IPS DF 19.7 (cell line): ENCODE measurements around the gene RBM33.

Experiments used
- DNase-seq: peaks from one replicate; pipeline ENCODE4 v3.0.0-alpha.2; 2013; ENCODE audit warnings: low read depth, low spot score

Gene RBM33

DNA sequence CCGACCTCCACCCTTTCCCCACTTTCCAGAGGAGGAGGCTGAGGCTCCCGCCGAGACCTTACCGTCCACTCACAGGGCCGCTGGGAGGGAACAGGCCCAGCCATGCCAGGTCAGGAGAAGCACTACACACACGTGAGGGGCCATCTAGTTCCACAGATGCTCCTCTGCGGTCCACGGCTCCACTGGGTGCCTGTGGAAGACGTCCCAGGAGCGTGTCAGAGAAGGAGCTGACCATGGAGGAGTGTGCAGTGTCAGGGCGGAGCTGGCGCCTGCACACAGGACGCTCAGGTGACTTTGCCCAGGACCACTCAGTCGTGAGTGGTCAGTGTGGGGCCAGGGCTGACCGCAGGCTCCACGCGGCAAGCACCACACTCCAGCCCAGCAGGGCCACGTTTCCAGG lies 175.8 kb downstream of the RBM33 start:
- no peak for DNase-seq

- DNase-seq, result no peak
These were observed 176.3 kb downstream of the RBM33 start for GRCh38 chr7:155820788-155821187.

- DNase-seq, result no peak
These were observed 177.4 kb downstream of the RBM33 start for GRCh38 chr7:155821851-155822250.

- no peak for DNase-seq
These were observed 179.9 kb downstream of the RBM33 start for GRCh38 chr7:155824227-155824886.

- DNase-seq, result no peak
These were observed 180.9 kb downstream of the RBM33 start for GRCh38 chr7:155825336-155825735.

DNA sequence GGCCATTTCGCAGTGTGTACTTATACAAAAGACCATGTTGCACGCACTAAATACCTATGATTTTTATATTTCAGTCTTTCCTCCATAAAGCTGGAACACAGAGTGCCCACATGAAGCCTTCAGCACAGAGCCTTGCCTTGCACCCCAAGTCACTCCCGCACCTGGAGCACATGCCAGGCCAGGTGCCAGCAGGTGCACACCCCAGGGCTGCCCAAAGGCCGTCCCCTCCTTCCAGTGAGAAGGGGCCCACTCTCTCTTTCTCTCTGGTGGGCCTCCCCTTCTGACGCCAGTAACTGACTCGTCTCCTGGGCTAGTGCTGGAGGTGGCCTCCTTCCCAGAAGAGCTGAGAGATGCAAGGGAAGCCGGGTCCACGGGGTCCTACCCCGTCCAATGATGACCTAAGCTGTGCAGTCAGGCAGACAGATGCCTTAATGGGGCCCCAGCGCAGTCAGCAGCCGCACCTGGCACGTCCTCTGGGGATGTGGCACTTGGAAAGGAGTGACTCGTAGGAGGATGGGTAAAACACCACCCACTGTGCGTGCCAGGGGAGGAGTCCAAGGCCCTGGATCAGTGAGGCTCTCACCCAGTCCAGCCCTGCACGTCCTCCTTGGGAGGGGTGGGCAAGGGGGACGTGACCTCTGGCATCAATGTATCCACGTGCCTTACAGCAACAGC lies 185.5 kb downstream of the RBM33 start:
- no peak for DNase-seq
